T-helper 17 cell (primary cell): ENCODE results near the gene DIP2C. TPM values are rescaled to one million over a fixed set of nuclear protein-coding genes. Genes with fewer than 3 reads are reported as not detected.
"Not testable (repeated sequence)": the region's sequence is repeated elsewhere in the genome, so short reads cannot be mapped to it uniquely, and the experiment has no call there.

Source experiments
- ATAC-seq: fragments of 150-1000 bp; cut with Tn5 transposase; 2 replicates; pipeline ENCODE4 v1.10.0; 2021; ENCODE audit warnings: mild to moderate bottlenecking, moderate library complexity
- DNase-seq, 3 donors: peaks; one replicate each; pipeline versions ENCODE4 v3.0.0 to v3.0.0-alpha.2; 2020 to 2021
- H3K9me3 ChIP-seq: one replicate; pipeline ENCODE4 v1.7.0; 2013; ENCODE audit warnings: low read length, mild to moderate bottlenecking; ENCODE audit not compliant: control insufficient read depth, poor library complexity, severe bottlenecking
- H3K27ac Mint-ChIP-seq: one replicate; pipeline ENCODE4 v1.8.0; 2022; ENCODE audit warnings: mild to moderate bottlenecking, moderate library complexity, mixed read lengths
- H3K27me3 Mint-ChIP-seq: one replicate; pipeline ENCODE4 v1.8.0; 2022; ENCODE audit warnings: mixed read lengths
- H3K36me3 Mint-ChIP-seq: one replicate; pipeline ENCODE4 v1.8.0; 2022; ENCODE audit warnings: low read depth, mixed read lengths
- H3K4me1 Mint-ChIP-seq: one replicate; pipeline ENCODE4 v1.8.0; 2022; ENCODE audit warnings: mild to moderate bottlenecking, mixed read lengths
- H3K4me3 Mint-ChIP-seq: one replicate; pipeline ENCODE4 v1.8.0; 2022; ENCODE audit warnings: mild to moderate bottlenecking, moderate library complexity, mixed read lengths
- total RNA-seq, 4 donors: library from RNA in 2 of 4; stranded (reverse) in 2 of 4; gene quantifications; one replicate each; pipeline ENCODE4 v1.2.3 and lab custom pipeline; 2022 to 2026

The DIP2C gene
- total RNA-seq, 2 donors from 2014 or later: 4.1 to 6.0 TPM

- no peaks in the 10 kb centered on the region for H3K36me3 Mint-ChIP-seq
- H3K27ac Mint-ChIP-seq: no peak overlapping the region
Observed at GRCh38 chr10:636016-636730, 53.3 kb downstream of the DIP2C start.

GRCh38 chr10:635088-635861 lies 54.2 kb downstream of the DIP2C start:
- Mint-ChIP-seq H3K27ac (no peak overlapping the region), H3K4me3 (no peak overlapping the region), H3K27me3 (peaks cover 43% of the 10 kb centered on the region), H3K4me1 (peaks cover 4% of the 10 kb centered on the region), H3K36me3 (no peaks in the 10 kb centered on the region)
- DNase-seq: no peak
- no peak for ATAC-seq
- no peaks in the 10 kb centered on the region for H3K9me3 ChIP-seq

More at GRCh38 chr10:636016-636730, 53.3 kb downstream of the DIP2C start:
- no peak for DNase-seq
- peaks cover 43% of the 10 kb centered on the region for H3K27me3 Mint-ChIP-seq
- no peak overlapping the region for H3K4me3 Mint-ChIP-seq
- no peaks in the 10 kb centered on the region for H3K9me3 ChIP-seq
- no peak for ATAC-seq
- peaks cover 4% of the 10 kb centered on the region for H3K4me1 Mint-ChIP-seq

- Mint-ChIP-seq H3K36me3 (no peaks in the 10 kb centered on the region), H3K4me1 (peaks cover 6% of the 10 kb centered on the region), H3K27ac (no peak overlapping the region), H3K27me3 (peaks cover 38% of the 10 kb centered on the region), H3K4me3 (no peak overlapping the region)
- no peaks in the 10 kb centered on the region for H3K9me3 ChIP-seq
- ATAC-seq (no peak), DNase-seq (no peak)
Observed at GRCh38 chr10:634256-634655, 55.2 kb downstream of the DIP2C start.

- Mint-ChIP-seq H3K27ac (no peak overlapping the region), H3K4me3 (no peak overlapping the region), H3K27me3 (peaks cover 45% of the 10 kb centered on the region), H3K4me1 (peaks cover 11% of the 10 kb centered on the region), H3K36me3 (no peaks in the 10 kb centered on the region)
- DNase-seq (no peak), ATAC-seq (no peak)
- no peaks in the 10 kb centered on the region for H3K9me3 ChIP-seq
Observed at GRCh38 chr10:633279-634245, 55.9 kb downstream of the DIP2C start.

GRCh38 chr10:632807-633177 lies 56.7 kb downstream of the DIP2C start:
- not testable (repeated sequence) for H3K36me3 Mint-ChIP-seq, H3K27ac Mint-ChIP-seq, H3K9me3 ChIP-seq, DNase-seq, H3K4me3 Mint-ChIP-seq, ATAC-seq
- peaks cover 49% of the 10 kb centered on the region for H3K27me3 Mint-ChIP-seq
- H3K4me1 Mint-ChIP-seq: peaks cover 13% of the 10 kb centered on the region

GRCh38 chr10:632155-632806 lies 57.2 kb downstream of the DIP2C start:
- ATAC-seq, H3K27ac Mint-ChIP-seq, H3K9me3 ChIP-seq, DNase-seq, H3K36me3 Mint-ChIP-seq, H3K4me3 Mint-ChIP-seq: not testable (repeated sequence)
- H3K27me3 Mint-ChIP-seq: peaks cover 47% of the 10 kb centered on the region
- H3K4me1 Mint-ChIP-seq: peaks cover 13% of the 10 kb centered on the region

GRCh38 chr10:631266-631665 lies 58.2 kb downstream of the DIP2C start:
- Mint-ChIP-seq H3K4me3 (no peak overlapping the region), H3K27ac (no peak overlapping the region), H3K27me3 (peaks cover 39% of the 10 kb centered on the region), H3K4me1 (peaks cover 9% of the 10 kb centered on the region), H3K36me3 (no peaks in the 10 kb centered on the region)
- ATAC-seq: no peak
- DNase-seq: no peak
- H3K9me3 ChIP-seq: no peaks in the 10 kb centered on the region

GRCh38 chr10:630581-631073 lies 58.8 kb downstream of the DIP2C start:
- H3K4me1 Mint-ChIP-seq: peaks cover 9% of the 10 kb centered on the region
- no peak for ATAC-seq
- no peak overlapping the region for H3K27ac Mint-ChIP-seq
- no peaks in the 10 kb centered on the region for H3K36me3 Mint-ChIP-seq
- no peak overlapping the region for H3K4me3 Mint-ChIP-seq
- DNase-seq: no peak
- H3K27me3 Mint-ChIP-seq: peaks cover 39% of the 10 kb centered on the region
- H3K9me3 ChIP-seq: no peaks in the 10 kb centered on the region

GRCh38 chr10:629186-629998 lies 60.1 kb downstream of the DIP2C start:
- H3K9me3 ChIP-seq: no peaks in the 10 kb centered on the region
- ATAC-seq: peak; percentile 28
- H3K4me3 Mint-ChIP-seq: no peak overlapping the region
- peaks cover 37% of the 10 kb centered on the region for H3K27me3 Mint-ChIP-seq
- no peaks in the 10 kb centered on the region for H3K36me3 Mint-ChIP-seq
- peaks cover 9% of the 10 kb centered on the region for H3K4me1 Mint-ChIP-seq
- DNase-seq: no peak
- no peak overlapping the region for H3K27ac Mint-ChIP-seq

- peaks cover 33% of the 10 kb centered on the region for H3K27me3 Mint-ChIP-seq
- DNase-seq: no peak
Observed at GRCh38 chr10:628386-629045, 61.0 kb downstream of the DIP2C start.

GRCh38 chr10:627032-627992 lies 62.2 kb downstream of the DIP2C start:
- ATAC-seq: no peak
- H3K4me3 Mint-ChIP-seq: no peak overlapping the region

More at GRCh38 chr10:628386-629045, 61.0 kb downstream of the DIP2C start:
- no peak for ATAC-seq
- H3K27ac Mint-ChIP-seq: no peak overlapping the region
- H3K4me1 Mint-ChIP-seq: peaks cover 9% of the 10 kb centered on the region
- H3K9me3 ChIP-seq: no peaks in the 10 kb centered on the region
- H3K36me3 Mint-ChIP-seq: no peaks in the 10 kb centered on the region
- no peak overlapping the region for H3K4me3 Mint-ChIP-seq

More at GRCh38 chr10:627032-627992, 62.2 kb downstream of the DIP2C start:
- H3K27me3 Mint-ChIP-seq: peaks cover 38% of the 10 kb centered on the region
- H3K27ac Mint-ChIP-seq: no peak overlapping the region
- no peaks in the 10 kb centered on the region for H3K36me3 Mint-ChIP-seq
- no peak for DNase-seq
- H3K9me3 ChIP-seq: no peaks in the 10 kb centered on the region
- peaks cover 13% of the 10 kb centered on the region for H3K4me1 Mint-ChIP-seq
